SW480 (cell line): ENCODE data around the gene MAPK9.
A peak's percentile ranks its signal among the peaks of the same experiment; 100 is the strongest.
"Not testable (repeated sequence)": the region's sequence is repeated elsewhere in the genome, so short reads cannot be mapped to it uniquely, and the experiment has no call there.

Source experiments
- DNase-seq: peaks from one replicate; pipeline ENCODE4 v3.0.0-alpha.2; 2016; ENCODE audit warnings: low spot score

MAPK9 gene

DNA sequence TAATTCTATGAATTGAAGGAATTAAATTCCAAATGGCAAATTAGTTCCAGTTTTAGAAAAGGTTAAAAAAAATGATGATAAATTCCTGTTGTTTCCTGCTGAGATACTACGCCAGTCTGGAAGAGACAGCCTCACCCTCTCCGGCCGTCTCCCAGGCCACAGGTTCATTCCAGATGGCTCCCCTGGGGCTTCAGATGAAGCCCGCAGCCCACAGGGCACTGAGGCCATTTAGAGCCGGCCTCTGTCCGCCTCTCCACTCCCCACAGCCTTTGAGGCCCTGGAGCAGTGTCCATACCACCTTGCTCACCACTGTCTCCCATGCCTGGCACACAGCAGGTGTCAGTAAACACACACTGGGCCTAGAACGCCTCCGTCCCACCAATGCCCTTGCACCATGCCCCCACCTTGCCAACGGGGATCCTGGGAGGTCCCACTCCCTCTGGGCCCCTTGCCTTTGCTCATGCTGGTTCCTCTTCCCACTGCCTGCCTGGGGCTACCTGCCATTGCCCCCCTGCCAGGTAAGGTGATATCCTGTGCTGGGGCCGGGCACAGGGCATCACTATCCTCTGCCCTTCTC is 35.2 kb upstream of the MAPK9 start:
- DNase-seq, result no peak

DNA sequence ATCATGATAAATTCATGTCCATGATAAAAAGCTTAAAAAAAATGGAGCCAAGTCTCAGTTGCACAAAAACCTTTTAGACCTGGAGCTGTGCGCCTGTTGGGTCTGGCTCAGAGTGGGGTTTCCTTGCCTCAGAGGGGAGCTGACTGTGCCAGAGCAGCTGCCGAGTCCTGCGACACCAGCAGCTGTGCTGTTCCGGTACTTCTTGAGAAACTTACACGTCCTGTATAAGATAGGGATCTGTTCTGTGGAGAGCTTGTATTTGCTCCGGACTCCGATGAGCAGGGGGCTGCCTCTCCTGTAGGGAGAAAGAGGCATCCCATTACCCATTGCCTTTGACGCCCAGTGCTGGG is 32.7 kb upstream of the MAPK9 start:
- no peak for DNase-seq

DNA sequence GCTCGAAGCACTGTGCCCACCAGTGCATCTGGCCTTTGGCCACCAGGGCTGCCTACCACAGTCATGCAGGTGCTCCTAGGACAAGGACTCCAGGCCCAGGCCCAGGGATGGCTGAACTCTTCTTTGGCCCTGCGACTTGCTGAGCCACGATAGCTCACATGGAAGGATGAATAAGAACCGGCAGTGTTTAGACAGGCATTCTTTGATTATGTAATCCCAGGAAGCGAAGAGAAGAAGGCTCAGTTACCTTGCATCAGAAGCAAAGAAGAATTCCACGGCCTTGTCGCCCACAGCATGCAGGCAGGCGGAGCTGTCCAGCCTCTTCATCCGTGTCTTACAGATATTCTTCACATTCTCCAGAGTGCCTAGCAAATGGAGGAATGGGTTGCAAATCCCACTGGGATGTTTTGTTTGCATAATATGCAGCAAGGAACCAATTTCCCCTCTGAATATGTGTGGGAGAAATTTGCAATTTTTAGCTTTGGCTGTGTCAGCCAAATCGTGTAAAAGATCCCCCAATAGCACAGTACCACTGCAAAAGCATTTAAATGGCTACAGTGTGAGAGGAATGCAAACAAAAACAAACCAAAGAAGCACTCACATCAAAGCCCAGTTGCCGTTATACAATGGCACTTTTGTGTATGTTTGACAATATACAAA is 32.2 kb upstream of the MAPK9 start:
- peak; percentile 37 for DNase-seq

DNA sequence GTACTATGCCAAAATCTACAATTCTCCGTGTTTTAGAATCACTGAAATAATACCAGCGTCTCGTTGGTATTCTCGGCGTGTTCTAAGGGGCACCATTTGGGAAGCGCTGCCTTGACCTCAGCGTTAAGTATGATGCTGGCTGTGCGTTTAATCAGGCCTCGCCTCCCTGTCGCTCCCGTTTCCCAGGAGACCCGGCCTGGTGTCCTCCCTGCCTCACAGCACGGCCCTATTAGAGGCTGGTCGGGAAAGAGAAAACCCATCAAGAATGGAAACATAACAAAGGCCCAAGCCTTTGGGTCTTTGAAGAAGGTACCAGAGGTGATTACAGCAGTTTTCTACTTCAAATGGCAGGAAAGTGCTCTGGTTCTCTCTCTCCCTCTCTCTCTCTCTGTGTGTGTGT is 31.3 kb upstream of the MAPK9 start:
- DNase-seq, result no peak

DNA sequence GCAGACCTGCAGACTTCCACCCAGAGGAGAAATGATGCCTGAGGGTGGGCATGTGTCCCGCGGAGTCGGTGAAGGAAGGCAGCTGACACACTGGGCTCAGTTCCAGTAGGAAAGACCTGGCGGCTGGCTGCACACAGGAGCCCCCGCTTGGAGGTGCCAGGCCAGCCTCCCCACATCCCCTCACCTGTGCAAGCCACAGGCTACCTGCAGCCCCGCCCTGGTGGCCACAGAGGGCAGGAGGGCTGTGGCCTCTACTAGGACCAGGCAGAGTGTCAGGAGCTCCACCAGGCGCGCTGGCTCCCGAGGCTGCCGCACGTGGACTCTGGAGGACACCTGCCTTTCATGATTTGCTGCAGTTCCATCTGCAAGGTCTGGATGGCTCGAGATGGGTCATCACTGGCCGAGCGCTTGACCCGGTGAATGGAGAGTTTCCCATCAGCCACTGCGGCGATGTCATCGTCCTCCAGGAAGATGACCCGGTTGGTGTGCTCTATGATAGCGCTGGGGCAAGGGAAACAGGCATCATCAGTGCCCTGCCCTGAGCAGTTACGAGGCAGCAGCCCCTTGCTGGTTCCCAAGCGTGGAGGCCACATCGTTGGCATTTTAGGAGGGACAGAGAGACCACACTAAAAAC is 26.7 kb upstream of the MAPK9 start:
- no peak for DNase-seq

DNA sequence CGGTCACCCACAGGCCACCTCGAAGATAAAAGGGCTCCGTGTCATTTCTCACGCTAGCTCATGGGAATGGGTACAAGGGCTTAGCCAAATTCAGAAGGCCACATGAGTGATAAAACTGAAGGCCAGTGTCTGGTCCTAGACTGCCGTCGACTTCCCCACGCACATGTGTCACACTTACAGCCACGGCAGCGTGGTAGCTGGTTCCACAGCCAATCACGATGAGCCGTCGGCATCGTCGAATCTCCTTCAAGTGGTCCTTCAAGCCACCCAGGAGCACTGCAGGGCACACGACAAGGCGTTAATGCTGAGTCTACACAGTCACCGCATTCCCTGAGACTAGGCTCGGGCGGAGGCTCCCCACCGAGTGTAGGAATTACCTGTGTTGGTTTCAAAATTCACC is 24.7 kb upstream of the MAPK9 start:
- DNase-seq, result no peak

DNA sequence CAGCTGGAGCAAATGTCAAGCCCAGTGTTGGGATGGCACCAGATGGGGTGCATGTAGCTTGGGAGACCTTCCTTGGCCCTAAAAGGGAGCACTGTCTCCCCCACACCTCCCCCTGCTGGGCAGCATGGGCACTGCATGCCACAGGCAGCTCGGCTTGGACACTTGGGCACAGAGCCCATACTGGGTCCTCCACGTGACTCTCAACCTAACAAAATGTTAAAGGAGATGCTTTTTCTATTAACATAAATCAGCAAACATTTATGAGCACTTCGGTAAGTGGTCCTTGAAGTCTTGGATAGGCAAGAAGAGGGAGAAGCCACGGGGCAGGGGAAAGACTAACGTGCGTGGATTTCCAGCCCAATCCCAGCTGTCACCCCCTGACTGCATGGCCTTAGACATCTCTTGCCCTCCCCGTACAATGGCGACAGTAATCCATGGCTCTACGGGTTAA is 23.9 kb upstream of the MAPK9 start:
- DNase-seq, result peak; percentile 64

DNA sequence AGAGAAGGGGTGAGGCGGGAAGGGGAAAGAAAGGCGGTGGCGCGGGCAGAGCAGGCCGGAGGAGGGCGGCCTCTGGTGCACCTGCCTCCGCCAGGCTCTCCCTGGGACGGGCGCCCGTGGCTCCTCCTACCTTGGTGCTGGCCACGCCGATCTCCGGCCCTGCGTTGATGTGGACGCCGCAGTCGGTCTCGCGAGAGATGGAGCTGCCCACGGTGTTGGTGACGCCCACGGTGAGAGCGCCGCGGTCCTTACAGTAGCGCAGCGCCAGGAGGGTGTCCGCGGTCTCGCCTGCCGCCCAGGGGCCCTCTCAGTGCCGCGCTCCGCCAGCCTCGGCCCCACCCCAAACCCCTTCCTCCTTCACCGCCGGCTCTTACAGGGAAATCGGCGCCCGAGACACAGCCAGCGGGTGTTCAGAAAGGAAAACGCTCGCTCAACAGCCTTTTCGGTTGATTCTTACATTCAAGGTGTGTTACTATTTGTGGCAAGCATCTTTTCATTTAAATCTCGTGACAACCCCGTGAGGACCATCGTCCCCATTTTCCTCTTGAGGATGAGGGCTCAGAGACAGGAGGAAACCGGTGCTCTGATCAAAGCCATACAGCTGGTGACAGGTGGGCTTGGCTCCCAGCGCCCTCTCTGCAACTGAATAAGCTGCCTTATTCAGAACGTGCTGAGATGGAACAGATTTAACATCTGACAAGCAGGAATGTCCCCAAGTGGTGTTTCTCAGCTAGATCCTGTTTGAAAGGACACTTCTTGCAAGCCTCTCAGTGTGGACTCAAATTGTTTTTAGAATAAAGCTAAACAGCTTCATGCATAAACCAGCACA is 22.0 kb upstream of the MAPK9 start:
- DNase-seq, result peak; percentile 98

DNA sequence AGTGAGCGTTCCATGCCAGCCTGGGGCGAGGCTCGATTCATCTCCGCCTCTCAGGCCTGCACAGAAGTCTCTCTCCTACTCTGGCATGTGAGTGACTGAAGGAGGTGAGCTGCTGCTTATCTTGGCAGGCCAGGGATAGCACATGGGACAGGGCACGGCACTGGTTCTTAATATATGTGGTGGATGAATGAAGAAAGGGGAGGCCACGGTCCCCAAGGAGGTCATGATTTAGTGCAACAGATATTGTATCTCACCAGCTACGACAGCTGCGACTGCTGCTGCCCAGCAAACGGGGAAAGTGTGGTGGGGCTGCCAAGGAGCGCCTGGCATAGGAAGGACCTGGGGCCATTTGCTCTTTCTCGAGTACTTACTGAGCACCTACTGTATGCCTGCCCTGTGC is 19.3 kb upstream of the MAPK9 start:
- no peak for DNase-seq

DNA sequence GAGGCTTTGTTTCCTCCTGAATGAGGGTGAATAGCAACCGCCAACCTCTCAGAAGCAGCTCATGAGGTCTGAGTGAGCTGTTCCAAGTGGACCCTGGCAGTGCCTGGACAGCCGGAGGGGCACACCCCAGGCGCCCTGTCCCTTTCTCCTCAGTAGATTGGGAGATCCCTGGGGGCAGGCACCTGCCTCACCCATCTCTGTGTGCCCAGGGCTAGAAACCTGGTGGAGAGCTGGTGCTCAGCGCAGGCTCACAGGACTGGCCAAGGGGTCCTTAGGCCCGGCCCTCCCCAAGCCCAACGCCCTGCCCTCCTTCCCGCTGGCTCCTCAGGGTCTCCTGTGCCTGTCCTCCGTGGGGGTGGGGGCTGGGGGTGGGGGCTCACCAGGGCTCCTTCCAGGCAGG is 14.9 kb upstream of the MAPK9 start:
- DNase-seq, result no peak

DNA sequence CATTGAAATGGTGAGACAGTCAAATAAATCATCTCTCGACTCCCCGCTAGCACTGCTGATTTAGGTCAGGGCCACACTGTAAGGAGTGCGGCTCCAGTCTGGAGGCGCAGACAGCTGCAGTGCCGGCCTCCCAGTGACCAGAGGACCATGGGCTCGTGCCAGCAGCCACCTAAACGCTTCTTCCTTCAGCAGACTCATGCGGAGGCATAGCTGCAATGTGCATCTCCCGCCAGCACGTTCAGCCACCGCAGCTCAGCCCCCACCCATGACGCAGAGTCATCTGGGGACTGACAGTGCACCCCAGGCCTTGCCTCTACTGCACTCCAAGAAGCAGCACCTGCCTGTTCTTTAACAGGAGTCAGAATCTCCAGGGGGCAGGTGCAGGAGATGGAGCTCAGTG is 13.6 kb upstream of the MAPK9 start:
- no peak for DNase-seq

DNA sequence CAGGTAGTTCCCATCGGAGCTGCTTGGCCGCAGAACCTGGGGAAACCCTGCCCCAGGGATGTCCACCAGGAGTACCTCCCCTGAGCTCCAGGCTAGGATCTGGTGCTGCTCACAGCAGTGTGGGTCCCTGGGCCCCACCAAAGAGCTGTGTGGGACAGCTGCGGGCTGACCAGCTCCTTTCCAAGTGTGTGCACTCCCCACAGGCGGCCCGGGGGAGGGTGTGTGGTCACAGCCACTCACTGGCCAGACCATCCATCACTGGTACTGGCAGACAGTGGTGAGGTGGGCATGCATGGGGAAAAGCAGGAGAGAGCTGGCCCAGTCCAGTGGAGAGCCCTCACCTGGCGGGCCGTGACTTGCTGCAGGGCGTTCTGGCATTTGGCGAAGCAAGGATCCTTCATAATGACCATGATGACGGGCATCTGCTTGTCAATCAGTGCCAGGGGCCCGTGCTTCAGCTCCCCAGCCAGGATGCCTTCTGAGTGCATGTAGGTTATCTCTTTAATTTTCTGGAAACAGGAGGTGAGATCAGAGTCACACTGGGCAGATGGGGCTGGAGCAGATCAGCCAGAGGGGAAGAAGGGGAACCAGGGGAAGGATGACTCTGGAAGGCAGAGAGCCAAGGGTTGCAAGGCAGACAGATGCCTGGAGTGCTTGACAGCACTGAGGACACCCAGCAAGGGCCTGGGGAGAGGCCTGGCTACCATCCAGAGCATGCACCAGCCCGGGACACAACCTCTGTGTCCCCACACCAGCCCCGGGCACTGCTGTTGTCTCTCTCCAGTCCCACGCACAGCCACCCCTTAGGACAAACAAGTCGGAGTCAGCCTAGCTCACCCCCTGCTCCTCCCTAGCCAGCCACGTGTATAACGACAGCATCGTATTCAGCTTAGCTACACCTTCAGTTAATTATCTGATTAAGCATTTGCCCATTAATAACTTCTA is 12.8 kb upstream of the MAPK9 start:
- no peak for DNase-seq

DNA sequence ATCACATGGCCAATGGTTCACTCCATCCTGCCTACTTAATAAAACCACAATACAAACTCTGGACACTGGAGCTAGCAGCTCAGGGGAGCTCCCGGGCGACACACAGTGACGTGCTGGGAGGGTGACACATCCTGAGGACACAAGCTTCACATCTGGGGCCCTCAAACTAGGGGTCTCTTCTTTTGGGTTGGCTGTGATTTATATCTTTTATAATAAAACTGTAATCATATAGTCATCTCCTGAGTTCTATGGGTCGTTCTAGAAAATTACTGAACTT is 12.1 kb upstream of the MAPK9 start:
- no peak for DNase-seq

DNA sequence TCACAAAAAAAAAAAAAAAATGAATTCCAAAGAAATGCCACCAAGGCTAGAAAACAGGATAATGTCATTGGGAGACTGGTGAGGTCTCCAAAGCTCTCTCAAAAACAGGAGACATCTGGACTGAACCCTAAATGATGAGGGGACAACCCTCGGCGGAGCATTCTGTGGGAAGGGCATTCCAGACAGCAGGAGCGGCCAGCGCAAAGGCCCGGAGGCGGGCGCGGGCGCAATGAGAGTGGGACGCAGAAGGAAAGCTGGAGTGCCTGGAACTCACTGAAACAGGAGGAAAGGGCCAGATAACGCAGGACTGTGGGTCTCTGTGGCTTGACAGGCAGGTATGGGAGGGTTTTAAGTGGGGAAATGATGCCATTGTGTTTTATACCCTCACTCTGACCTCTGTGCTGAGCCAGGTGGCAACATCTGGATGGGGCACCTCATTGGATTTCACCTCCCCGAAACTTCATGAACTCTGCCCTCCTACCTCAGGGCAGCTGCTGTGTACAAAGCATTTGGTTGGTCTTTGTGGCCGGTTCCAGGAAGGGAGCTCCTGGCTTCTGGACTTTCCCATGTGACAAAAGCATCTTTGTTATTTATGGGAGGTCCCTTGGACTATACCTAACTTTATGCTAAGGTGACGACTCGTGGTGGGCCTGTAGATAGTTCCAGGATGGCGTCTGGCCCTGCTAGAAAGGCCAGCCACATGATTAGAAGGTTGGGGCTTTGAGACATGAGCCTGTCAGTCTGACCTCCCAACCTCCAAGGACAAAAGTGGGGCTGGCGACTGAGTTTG is 11.5 kb upstream of the MAPK9 start:
- DNase-seq, result peak; percentile 38

DNA sequence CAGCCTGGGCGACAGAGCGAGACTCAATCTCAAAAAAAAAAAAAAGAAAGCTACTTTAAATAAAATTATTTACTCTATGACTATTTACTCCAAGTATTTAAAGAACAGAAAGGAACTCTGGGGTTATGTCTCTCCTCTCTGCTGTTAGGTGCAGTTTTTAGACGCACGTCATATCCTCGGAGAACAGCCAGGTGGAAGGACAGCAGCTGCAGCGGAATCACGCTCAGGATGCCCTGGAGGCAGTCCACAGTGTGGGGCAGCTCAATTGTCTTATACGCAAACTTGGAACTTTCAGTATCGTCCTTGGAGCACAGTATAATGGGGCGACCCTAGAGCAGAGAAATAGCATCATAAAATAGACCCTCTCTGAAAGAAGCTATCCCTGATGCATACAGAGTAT is 10.4 kb upstream of the MAPK9 start:
- DNase-seq, result no peak

DNA sequence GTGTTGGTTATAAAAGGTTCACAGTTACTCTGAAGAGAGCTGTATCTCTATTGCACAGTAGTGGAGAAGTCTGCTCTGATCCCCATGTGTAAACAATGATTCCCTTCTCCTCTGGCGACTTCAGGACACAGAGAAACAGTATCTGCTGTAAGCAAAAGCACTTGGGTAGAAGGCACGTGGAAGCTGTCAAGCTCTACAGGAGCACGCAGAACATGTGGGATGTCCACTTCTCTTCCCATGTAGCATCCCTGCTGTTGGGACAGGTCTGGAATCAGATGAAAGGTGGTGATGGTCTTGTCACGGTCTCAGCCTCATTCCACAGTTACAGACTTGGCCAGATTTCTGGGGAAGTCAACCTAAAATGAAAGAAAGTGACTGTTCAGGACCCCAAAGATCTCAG is 9.4 kb upstream of the MAPK9 start:
- no peak for DNase-seq

DNA sequence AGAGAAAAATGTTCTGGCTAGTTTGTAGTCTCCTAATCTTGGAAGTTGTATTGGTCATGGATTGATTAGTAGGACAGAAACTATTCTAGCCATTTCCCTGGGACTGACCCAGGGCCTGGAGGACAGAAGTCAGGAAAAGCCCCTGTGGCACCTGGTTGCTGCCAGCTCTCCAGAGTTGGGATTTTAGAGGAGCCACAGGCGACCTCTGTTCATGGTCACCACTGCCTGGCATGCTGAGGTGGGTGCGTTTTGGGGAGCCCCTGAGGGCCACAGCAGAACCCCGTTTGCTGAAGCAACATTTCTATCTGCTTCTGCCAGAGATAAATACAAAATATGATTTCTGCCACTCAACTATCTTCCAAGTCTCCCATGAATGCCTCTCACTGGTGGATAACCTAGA is 7.6 kb upstream of the MAPK9 start:
- DNase-seq, result no peak

DNA sequence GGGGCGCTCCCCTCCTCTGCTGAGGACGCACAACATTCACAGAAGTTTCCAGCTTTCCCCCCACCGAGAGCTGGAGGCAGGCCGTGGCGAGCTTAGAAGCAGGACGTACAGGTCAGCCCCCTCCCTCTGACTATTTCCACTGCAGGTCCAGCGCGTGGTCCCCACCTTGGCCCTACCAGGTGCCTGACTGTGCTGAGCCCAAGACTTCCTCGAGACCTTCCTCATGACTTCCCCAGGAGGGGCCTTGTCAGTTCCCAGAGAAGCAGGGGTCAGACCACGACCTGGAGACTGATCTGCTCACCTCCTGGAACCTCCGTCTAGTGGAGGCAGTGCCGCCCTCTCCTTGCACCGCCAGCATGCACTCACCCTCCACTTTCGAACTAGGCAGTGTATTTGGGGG is 7.1 kb upstream of the MAPK9 start:
- DNase-seq, result not testable (repeated sequence)

DNA sequence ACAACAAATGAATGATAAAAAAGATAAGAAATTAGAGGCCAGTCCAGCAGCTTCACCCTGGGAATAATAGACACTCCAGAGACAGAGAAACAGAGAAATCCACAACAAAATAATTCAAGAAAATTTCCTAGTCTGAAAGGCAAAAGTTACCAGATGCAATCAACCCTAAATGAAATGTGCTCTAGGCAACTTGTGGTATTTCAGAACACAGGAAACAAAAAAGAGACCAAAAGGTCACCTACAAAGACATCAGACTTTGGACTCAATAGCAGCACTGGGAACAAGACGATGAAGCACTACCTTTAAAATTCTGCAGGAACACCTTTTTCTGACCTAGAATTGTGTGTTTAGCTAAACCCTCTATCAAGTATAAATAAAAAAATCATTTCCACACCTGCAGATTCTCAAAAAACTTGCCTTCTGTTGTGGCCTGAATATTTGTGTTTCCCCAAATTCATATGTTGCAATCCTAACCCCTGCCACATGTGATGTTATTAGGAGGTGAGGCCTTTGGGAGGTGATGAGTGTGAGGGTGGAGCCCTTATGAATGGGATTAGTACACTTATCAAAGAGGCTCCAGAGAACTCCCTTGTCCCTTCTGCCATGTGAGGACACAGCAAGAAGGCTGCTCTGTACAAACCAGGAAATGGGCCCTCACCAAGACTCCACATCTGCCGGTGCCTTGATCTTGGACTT is 5.9 kb upstream of the MAPK9 start:
- DNase-seq, result peak; percentile 57

DNA sequence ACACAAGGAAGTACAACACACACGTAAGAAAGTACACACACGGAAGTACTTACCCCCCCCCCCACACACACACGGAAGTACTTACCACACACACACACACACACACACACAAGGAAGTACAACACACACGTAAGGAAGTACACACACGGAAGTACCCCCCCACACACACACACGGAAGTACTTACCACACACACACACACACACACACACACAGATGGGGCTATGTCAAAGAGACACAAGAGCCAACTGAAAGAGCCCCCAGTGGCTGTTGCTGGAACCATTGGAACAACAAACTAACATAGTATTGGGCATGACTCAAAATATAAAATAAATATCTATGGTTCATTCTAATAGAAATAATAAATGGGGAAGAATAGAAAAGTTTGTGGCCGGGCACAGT is 4.9 kb upstream of the MAPK9 start:
- no peak for DNase-seq
